ENCODE data around the gene RCOR1.
"Not testable (repeated sequence)": the region's sequence is repeated elsewhere in the genome, so short reads cannot be mapped to it uniquely, and the experiment has no call there.

RCOR1 gene

GRCh38 chr14:102571043-102571442 lies 21.4 kb upstream of the RCOR1 start:
- no peak for DNase-seq (ENCODE audit: low spot score)

- no peak for DNase-seq (ENCODE audit: low spot score)
Observed at GRCh38 chr14:102571478-102572042, 20.9 kb upstream of the RCOR1 start.

- not testable (repeated sequence) for DNase-seq (ENCODE audit: low spot score)
Observed at GRCh38 chr14:102573161-102573560, 19.3 kb upstream of the RCOR1 start.

GRCh38 chr14:102573591-102574046 lies 18.8 kb upstream of the RCOR1 start:
- no peak for DNase-seq (ENCODE audit: low spot score)

GRCh38 chr14:102574281-102575159 lies 17.9 kb upstream of the RCOR1 start:
- peak; percentile 73 for DNase-seq (ENCODE audit: low spot score)

GRCh38 chr14:102575160-102575845 lies 17.1 kb upstream of the RCOR1 start:
- DNase-seq (ENCODE audit: low spot score) = no peak

- not testable (repeated sequence) for DNase-seq (ENCODE audit: low spot score)
Observed at GRCh38 chr14:102575846-102576428, 16.5 kb upstream of the RCOR1 start.

GRCh38 chr14:102578821-102579220 lies 13.6 kb upstream of the RCOR1 start:
- DNase-seq (ENCODE audit: low spot score) = no peak

GRCh38 chr14:102579696-102580549 lies 12.5 kb upstream of the RCOR1 start:
- DNase-seq (ENCODE audit: low spot score) = no peak

- no peak for DNase-seq (ENCODE audit: low spot score)
Observed at GRCh38 chr14:102580550-102581110, 11.8 kb upstream of the RCOR1 start.

- no peak for DNase-seq (ENCODE audit: low spot score)
Observed at GRCh38 chr14:102581193-102581592, 11.3 kb upstream of the RCOR1 start.

- DNase-seq (ENCODE audit: low spot score) = no peak
Observed at GRCh38 chr14:102583726-102584125, 8.7 kb upstream of the RCOR1 start.

- DNase-seq (ENCODE audit: low spot score) = peak; percentile 79
Observed at GRCh38 chr14:102584871-102585869, 7.3 kb upstream of the RCOR1 start.

GRCh38 chr14:102586420-102587104 lies 5.9 kb upstream of the RCOR1 start:
- DNase-seq (ENCODE audit: low spot score) = no peak

GRCh38 chr14:102588821-102589220 lies 3.6 kb upstream of the RCOR1 start:
- DNase-seq (ENCODE audit: low spot score) = no peak

- no peak for DNase-seq (ENCODE audit: low spot score)
Observed at GRCh38 chr14:102589761-102590290, 2.6 kb upstream of the RCOR1 start.

- DNase-seq (ENCODE audit: low spot score) = peak; percentile 52
Observed at GRCh38 chr14:102590667-102591099, 1.8 kb upstream of the RCOR1 start.

GRCh38 chr14:102591372-102591943 lies 991 bp upstream of the RCOR1 start:
- no peak for DNase-seq (ENCODE audit: low spot score)

- peak; percentile 49 for DNase-seq (ENCODE audit: low spot score)
Observed at GRCh38 chr14:102592763-102593060, 263 bp downstream of the RCOR1 start.

All from iPS-NIHi11 (cell line).